D721Med (cell line): Measurements from ENCODE around the gene GNRH2.
"Not testable (repeated sequence)": the region's sequence is repeated elsewhere in the genome, so short reads cannot be mapped to it uniquely, and the experiment has no call there.

Experiments
- DNase-seq: peaks from one replicate; pipeline ENCODE4 v3.0.0; 2011; ENCODE audit warnings: low spot score; ENCODE audit not compliant: insufficient read length
- FAIRE-seq: peaks from 2 replicates; lab custom pipeline; 2011; peaks lifted over from hg19 to GRCh38; lab: Jason Lieb, UNC
- TF ChIP-seq, protein P1 (sequence below): IDR thresholded peaks from 2 replicates; pipeline ENCODE4 v1.5.1; 2012; ENCODE audit warnings: mild to moderate bottlenecking, control low read depth; ENCODE audit not compliant: insufficient read depth; ENCODE audit errors: missing control alignments

The GNRH2 gene

DNA sequence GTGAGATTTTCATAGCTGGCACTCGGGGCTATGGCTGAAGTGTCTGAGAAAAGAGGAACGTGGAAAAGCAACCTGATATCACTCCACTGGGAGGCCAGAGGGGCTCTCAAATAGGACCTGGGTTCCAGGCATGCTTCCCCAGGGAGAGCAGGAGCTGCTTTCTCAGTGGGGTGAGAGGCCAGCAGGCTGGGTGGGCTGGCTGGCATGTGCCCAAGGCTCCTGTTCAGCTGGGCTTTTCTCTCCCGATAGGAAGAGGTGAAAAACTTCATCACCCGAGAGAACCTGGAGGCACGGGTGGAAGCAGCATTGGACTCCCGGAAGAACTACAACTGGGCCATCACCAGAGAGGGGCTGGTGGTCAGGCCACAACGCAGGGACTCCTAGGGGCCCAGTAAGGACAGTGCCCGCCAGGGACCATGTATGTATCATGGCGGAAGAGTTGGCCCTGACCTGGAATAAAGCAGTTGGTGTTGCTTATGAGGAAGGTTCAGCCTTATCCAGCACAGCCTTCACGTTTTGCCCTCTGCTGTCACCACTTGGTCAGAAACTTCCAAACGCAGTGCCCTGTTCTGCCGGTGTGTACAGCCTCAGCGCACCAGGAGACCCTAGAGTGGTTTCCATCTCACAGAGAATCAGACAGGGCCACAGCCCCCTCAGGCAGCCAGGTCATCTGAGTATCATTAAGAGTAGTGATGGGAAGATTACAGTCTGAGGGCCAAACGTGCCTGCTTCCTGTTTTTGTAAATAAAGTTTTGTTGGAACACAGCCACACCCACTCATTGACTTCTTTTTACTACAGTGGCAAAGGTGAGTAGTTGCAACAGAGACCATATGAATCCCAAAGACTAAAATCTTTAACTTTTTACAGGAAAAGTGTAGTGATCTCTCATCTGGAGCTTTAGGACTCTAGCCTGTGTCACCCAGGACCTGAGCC lies 4.3 kb downstream of the GNRH2 start:
- FAIRE-seq (no peak), DNase-seq (no peak)
- TF ChIP-seq, protein P1, sequence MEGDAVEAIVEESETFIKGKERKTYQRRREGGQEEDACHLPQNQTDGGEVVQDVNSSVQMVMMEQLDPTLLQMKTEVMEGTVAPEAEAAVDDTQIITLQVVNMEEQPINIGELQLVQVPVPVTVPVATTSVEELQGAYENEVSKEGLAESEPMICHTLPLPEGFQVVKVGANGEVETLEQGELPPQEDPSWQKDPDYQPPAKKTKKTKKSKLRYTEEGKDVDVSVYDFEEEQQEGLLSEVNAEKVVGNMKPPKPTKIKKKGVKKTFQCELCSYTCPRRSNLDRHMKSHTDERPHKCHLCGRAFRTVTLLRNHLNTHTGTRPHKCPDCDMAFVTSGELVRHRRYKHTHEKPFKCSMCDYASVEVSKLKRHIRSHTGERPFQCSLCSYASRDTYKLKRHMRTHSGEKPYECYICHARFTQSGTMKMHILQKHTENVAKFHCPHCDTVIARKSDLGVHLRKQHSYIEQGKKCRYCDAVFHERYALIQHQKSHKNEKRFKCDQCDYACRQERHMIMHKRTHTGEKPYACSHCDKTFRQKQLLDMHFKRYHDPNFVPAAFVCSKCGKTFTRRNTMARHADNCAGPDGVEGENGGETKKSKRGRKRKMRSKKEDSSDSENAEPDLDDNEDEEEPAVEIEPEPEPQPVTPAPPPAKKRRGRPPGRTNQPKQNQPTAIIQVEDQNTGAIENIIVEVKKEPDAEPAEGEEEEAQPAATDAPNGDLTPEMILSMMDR, result no peak

DNA sequence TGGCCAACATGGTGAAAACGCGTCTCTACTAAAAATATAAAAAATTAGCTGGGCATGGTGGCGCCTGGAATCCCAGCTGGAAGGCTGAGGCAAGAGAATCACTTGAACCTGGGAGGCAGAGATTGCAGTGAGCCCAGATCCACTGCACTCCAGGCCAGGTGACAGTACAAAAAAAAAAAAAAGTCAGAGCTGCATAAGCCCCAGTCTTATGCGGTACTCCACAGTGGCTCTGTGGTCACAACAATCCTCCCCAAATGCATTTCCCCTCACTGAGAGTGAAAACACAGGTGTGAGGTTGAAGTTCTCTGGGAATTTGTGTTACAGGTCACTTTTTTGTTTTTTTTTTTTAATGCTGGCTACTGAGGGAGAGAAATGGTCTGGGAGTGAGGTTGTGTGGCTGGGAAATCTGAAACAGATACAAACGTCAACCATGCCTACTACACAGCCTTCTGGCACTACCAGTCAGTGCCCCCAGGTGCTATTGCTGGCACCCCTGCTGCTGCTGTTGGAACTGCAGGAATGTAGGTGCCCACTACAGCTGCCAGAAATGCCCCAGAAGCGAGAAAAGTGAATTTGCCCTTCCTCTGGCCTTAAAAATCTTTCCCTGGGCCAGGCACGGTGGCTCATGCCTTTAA lies 8.1 kb downstream of the GNRH2 start:
- TF ChIP-seq, protein P1, result no peak
- FAIRE-seq (no peak), DNase-seq (no peak)

DNA sequence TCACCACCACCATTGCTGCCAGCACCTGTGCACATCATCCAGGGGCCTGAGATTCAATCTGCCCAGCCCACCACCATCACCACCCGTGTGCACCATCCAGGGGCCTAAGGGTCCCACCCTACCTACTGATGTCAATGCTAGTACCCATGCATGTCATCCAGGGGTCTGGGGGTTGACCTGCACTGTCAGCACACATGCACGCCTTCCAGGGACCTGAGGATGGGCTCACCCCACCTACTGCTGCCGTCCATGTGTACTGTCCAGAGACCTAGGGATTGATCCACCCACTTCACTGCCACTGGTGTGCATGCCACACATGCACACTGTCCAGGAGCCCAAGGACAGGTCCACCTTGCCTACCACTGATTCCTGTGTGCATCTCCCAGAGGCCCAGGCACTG lies 16.1 kb downstream of the GNRH2 start:
- DNase-seq (no peak), FAIRE-seq (no peak)
- TF ChIP-seq, protein P1, result no peak

DNA sequence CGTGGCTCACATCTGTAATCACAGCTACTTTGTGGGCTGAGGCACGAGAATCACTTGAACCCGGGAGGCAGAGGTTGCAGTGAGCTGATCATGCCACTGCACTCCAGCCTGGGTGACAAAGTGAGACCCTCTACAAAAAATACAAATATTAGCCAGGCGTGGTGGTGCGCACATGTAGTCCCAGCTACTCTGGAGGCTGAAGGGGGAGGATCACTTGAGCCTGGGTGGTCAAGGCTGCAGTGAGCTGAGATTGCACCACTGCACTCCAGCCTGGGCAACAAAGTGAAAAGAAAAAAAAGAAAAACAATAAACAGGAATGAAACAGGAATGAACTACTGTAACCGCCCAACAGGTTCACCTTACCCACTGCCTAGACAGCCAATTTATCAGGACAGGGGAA lies 20.7 kb downstream of the GNRH2 start:
- FAIRE-seq, DNase-seq: not testable (repeated sequence)

DNA sequence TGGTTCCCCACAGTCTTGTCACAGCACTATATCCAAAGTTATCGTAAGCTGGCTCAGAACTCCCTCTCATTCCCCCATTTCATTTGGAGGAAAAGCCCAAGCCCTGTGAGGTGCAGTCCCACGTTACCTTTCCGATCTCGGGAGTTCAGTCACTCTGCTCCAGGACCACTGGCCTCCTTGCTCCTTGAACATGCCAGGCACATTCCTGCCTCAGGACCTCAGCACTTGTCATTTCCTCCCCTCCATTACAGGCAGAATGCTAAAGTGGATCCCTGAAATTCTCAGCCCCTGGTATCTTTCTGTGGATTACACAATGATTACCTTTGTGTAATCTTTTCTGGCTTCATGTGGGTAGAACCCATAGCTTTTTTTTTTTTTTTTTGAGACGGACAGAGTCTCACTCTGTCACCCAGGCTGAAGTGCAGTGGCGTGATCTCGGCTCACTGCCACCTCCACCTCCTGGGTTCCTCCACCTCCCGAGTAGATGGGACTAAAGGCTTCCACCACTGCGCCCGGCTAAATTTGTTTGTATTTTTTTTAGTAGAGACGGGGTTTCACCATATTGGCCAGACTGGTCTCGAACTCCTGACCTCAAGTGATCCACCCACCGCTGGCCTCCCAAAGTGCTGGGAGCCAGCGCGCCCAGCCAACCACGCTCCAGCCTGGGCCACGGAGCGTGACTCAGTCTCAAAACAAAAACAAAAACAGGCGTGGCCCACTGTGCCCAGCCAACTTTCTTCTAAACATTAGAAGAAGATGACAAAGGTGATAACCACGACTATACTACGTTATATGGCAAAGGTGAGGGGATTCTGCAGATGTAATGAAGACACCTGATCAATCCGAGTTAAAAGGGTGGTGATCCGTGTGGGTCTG lies 24.0 kb downstream of the GNRH2 start:
- no peak for DNase-seq
- FAIRE-seq, result no peak
- TF ChIP-seq, protein P1, result no peak

DNA sequence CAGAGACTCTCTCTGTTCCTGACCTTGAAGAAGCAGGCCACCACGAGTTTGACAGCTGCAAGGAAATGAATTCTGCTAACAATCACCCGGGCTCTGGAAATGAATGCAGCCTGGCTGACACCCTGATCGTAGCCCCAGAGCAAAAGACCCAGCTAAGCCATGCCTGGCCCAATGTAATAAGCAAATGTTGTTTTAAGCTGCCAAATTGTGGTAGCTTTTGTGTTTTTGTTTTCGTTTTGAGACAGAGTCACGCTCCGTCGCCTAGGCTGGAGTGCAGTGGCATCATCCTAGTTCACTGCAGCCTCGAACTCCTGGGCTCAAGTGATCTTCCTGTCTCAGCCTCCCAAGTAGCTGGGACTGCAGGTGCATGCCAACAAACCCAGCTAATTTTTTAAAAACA lies 24.7 kb downstream of the GNRH2 start:
- TF ChIP-seq, protein P1, result no peak
- FAIRE-seq (no peak), DNase-seq (no peak)
